Neuronal stem cell (in vitro differentiated cells): Measurements from ENCODE around the gene HPRT1.

Experiments used
- DNase-seq: peaks from one replicate; pipeline ENCODE4 v3.0.0-alpha.2; 2013; ENCODE audit warnings: low spot score
- H2AFZ ChIP-seq: one replicate; pipeline ENCODE4 v1.6.1; 2013; ENCODE audit warnings: mild to moderate bottlenecking, low read length, inconsistent platforms
- H2AK5ac ChIP-seq: 2 replicates; pipeline ENCODE4 v1.6.1; 2013; ENCODE audit warnings: low read depth, mild to moderate bottlenecking, inconsistent platforms, low read length, moderate library complexity, mixed read lengths
- H2BK120ac ChIP-seq: 2 replicates; pipeline ENCODE4 v1.6.1; 2013; ENCODE audit warnings: low read depth, mild to moderate bottlenecking, inconsistent platforms, low read length, moderate library complexity, mixed read lengths
- H2BK12ac ChIP-seq: one replicate; pipeline ENCODE4 v1.6.1; 2013; ENCODE audit warnings: low read length, inconsistent platforms
- H2BK15ac ChIP-seq: 2 replicates; pipeline ENCODE4 v1.6.1; 2013; ENCODE audit warnings: mild to moderate bottlenecking, low read length, inconsistent platforms, mixed read lengths
- H2BK5ac ChIP-seq: one replicate; pipeline ENCODE4 v1.6.1; 2013; ENCODE audit warnings: inconsistent platforms, mild to moderate bottlenecking, low read length, moderate library complexity
- H3K14ac ChIP-seq: one replicate; pipeline ENCODE4 v1.6.1; 2013; ENCODE audit warnings: low read length, inconsistent platforms
- H3K18ac ChIP-seq: 2 replicates; pipeline ENCODE4 v1.6.1; 2013; ENCODE audit warnings: low read length, inconsistent platforms
- H3K23ac ChIP-seq: 2 replicates; pipeline ENCODE4 v1.6.1; 2013; ENCODE audit warnings: low read depth, mild to moderate bottlenecking, mixed read lengths, low read length, inconsistent platforms; ENCODE audit not compliant: poor library complexity
- H3K27ac ChIP-seq: replicated peaks from 3 replicates; pipeline ENCODE4 v1.5.1; 2013; ENCODE audit warnings: low read length, inconsistent platforms
- H3K27me3 ChIP-seq, 3 experiments: 2 replicates each; pipeline ENCODE4 v1.6.1; 2013; ENCODE audit warnings: low read length in 3 of 3, mild to moderate bottlenecking in 2 of 3, inconsistent platforms in 1 of 3, low read depth in 1 of 3, mixed read lengths in 1 of 3, moderate library complexity in 1 of 3; ENCODE audit not compliant: control insufficient read depth in 3 of 3, insufficient read depth in 3 of 3
- H3K36me3 ChIP-seq, 2 donors: replicated peaks in 1 of 2; 2 replicates each; pipeline ENCODE4 v1.6.1; 2013; ENCODE audit warnings: low read length in 2 of 2; ENCODE audit not compliant: control insufficient read depth in 2 of 2, insufficient read depth in 2 of 2
- H3K4ac ChIP-seq: 2 replicates; pipeline ENCODE4 v1.6.1; 2013; ENCODE audit warnings: inconsistent platforms, mild to moderate bottlenecking, low read length, moderate library complexity
- H3K4me1 ChIP-seq, 2 donors: 1 replicate in 1 of 2; 2 replicates in 1 of 2; pipeline ENCODE4 v1.6.1; 2013; ENCODE audit warnings: low read length in 2 of 2, low read depth in 1 of 2; ENCODE audit not compliant: control insufficient read depth in 2 of 2, insufficient read depth in 1 of 2
- H3K4me2 ChIP-seq: one replicate; pipeline ENCODE4 v1.6.1; 2013; ENCODE audit warnings: mild to moderate bottlenecking, low read length, inconsistent platforms; ENCODE audit not compliant: insufficient read depth, poor library complexity, severe bottlenecking
- H3K4me3 ChIP-seq, 2 donors: 2 replicates each; pipeline ENCODE4 v1.5.1; 2013; ENCODE audit warnings: low read length in 2 of 2, mild to moderate bottlenecking in 2 of 2, inconsistent platforms in 1 of 2, moderate library complexity in 1 of 2
- H3K79me1 ChIP-seq: one replicate; pipeline ENCODE4 v1.6.1; 2013; ENCODE audit warnings: low read depth, mild to moderate bottlenecking, inconsistent platforms, low read length, moderate library complexity
- H3K9ac ChIP-seq: one replicate; pipeline ENCODE4 v1.6.1; 2013; ENCODE audit warnings: mild to moderate bottlenecking, low read depth, low read length, inconsistent platforms; ENCODE audit not compliant: poor library complexity
- H3K9me3 ChIP-seq, 2 donors: replicated peaks in 1 of 2; 2 replicates each; pipeline versions ENCODE3 to v1.6.1; 2013; ENCODE audit warnings: low read length in 2 of 2, mild to moderate bottlenecking in 2 of 2, inconsistent platforms in 1 of 2, low read depth in 1 of 2, mixed read lengths in 1 of 2, moderate library complexity in 1 of 2; ENCODE audit not compliant: control insufficient read depth in 2 of 2, insufficient read depth in 1 of 2
- H4K8ac ChIP-seq: one replicate; pipeline ENCODE4 v1.6.1; 2013; ENCODE audit warnings: low read depth, mild to moderate bottlenecking, inconsistent platforms, low read length, moderate library complexity
- H4K91ac ChIP-seq: one replicate; pipeline ENCODE4 v1.6.1; 2013; ENCODE audit warnings: low read length, low read depth, mild to moderate bottlenecking, inconsistent platforms; ENCODE audit not compliant: poor library complexity
- WGBS, 2 donors: extraction: QIAGEN DNeasy Blood & Tissue Kit; methylation state at CpG; one replicate each; pipeline ENCODE4 v1.1.7; 2013; ENCODE audit warnings: missing lambda C conversion rate in 2 of 2, mixed read lengths in 1 of 2; ENCODE audit not compliant: insufficient read length in 2 of 2, insufficient replicate concordance in 1 of 2; ENCODE audit errors: extremely low coverage in 2 of 2; 5-methylcytosine and 5-hydroxymethylcytosine counted together

HPRT1 gene

GRCh38 chrX:134482371-134482770, 22.4 kb downstream of the HPRT1 start:
- Histone ChIP-seq H3K23ac (no peak overlapping the region), H4K8ac (no peak overlapping the region), H3K9ac (no peak overlapping the region), H4K91ac (no peak overlapping the region), H3K79me1 (no peaks in the 10 kb centered on the region), H2BK5ac (no peak overlapping the region), H3K4me1 (no peaks in the 10 kb centered on the region), H3K4me3 (no peak overlapping the region), H2BK120ac (no peak overlapping the region), H3K4me2 (no peak overlapping the region), H3K14ac (no peak overlapping the region), H3K36me3 (peaks cover 0 to 61% of the 10 kb centered on the region in 2 donors), H2AFZ (no peak overlapping the region), H3K18ac (no peak overlapping the region), H2BK15ac (no peak overlapping the region), H2BK12ac (no peak overlapping the region), H3K27ac (no peak overlapping the region), H2AK5ac (no peak overlapping the region), H3K27me3 (no peaks in the 10 kb centered on the region), H3K4ac (no peak overlapping the region), H3K9me3 (no peaks in the 10 kb centered on the region)
- no CpG with 5 or more reads among the region's 3 CpGs for WGBS, 2 donors
- no peak for DNase-seq

DNA sequence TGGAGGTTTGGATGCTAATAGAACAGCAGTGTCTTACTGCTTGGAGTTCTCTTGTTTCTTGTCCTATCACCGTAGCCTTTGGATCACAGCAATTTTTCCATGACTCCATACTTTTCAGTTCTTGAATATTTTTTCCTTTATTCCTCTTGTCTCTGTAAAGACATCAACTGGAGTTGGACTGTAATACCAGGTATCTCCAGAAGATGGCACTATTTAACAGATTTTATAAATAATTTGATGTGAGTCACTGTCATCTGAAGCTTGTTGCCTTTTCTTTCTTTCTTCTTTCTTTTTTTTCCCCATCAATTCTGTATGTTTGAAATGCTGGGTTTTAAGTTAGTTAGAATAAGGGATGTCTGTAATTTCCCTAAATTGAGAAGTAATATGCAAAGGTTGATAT, 24.1 kb downstream of the HPRT1 start:
- H3K18ac ChIP-seq: no peak overlapping the region
- no peaks in the 10 kb centered on the region for H3K9me3 ChIP-seq
- WGBS, 2 donors: no CpG with 5 or more reads among the region's 1 CpG
- DNase-seq: peak; percentile 32
- no peak overlapping the region for H3K4ac ChIP-seq
- H3K27ac ChIP-seq: no peak overlapping the region
- H3K23ac ChIP-seq: no peak overlapping the region
- no peaks in the 10 kb centered on the region for H3K4me1 ChIP-seq
- no peak overlapping the region for H3K4me3 ChIP-seq
- no peak overlapping the region for H2BK5ac ChIP-seq
- H4K91ac ChIP-seq: no peak overlapping the region
- H2AFZ ChIP-seq: no peak overlapping the region
- H4K8ac ChIP-seq: no peak overlapping the region
- no peak overlapping the region for H2BK12ac ChIP-seq
- H3K14ac ChIP-seq: no peak overlapping the region
- H3K9ac ChIP-seq: no peak overlapping the region
- no peaks in the 10 kb centered on the region for H3K79me1 ChIP-seq
- H3K36me3 ChIP-seq: peaks cover 0 to 57% of the 10 kb centered on the region in 2 donors
- no peak overlapping the region for H3K4me2 ChIP-seq
- H2BK120ac ChIP-seq: no peak overlapping the region
- H2BK15ac ChIP-seq: no peak overlapping the region
- H2AK5ac ChIP-seq: no peak overlapping the region
- H3K27me3 ChIP-seq: no peaks in the 10 kb centered on the region

GRCh38 chrX:134501941-134502340, 42.0 kb downstream of the HPRT1 start:
- Histone ChIP-seq H3K27me3 (no peaks in the 10 kb centered on the region), H2BK120ac (no peak overlapping the region), H2BK15ac (no peak overlapping the region), H3K4me3 (no peak overlapping the region), H2AK5ac (no peak overlapping the region), H2AFZ (no peak overlapping the region), H2BK12ac (no peak overlapping the region), H3K4ac (no peak overlapping the region), H2BK5ac (no peak overlapping the region), H3K9me3 (no peaks in the 10 kb centered on the region), H3K4me2 (no peak overlapping the region), H3K79me1 (no peaks in the 10 kb centered on the region), H4K8ac (no peak overlapping the region), H3K23ac (no peak overlapping the region), H3K14ac (no peak overlapping the region), H3K4me1 (no peaks in the 10 kb centered on the region), H3K36me3 (peaks cover 0 to 38% of the 10 kb centered on the region in 2 donors), H3K27ac (no peak overlapping the region), H3K18ac (no peak overlapping the region), H4K91ac (no peak overlapping the region), H3K9ac (no peak overlapping the region)
- DNase-seq: no peak
- no CpG with 5 or more reads among the region's 2 CpGs for WGBS, 2 donors

GRCh38 chrX:134502686-134503085, 42.7 kb downstream of the HPRT1 start:
- H2BK120ac ChIP-seq: no peak overlapping the region
- no peak overlapping the region for H4K8ac ChIP-seq
- H2AK5ac ChIP-seq: no peak overlapping the region
- no peak overlapping the region for H2BK15ac ChIP-seq
- no peak overlapping the region for H3K14ac ChIP-seq
- DNase-seq: no peak
- H3K9me3 ChIP-seq: no peaks in the 10 kb centered on the region
- no peak overlapping the region for H3K4me3 ChIP-seq
- H2BK5ac ChIP-seq: no peak overlapping the region
- no peak overlapping the region for H3K23ac ChIP-seq
- peaks cover 0 to 38% of the 10 kb centered on the region in 2 donors for H3K36me3 ChIP-seq
- no peaks in the 10 kb centered on the region for H3K79me1 ChIP-seq
- no peak overlapping the region for H2BK12ac ChIP-seq
- no peak overlapping the region for H2AFZ ChIP-seq
- no peak overlapping the region for H3K9ac ChIP-seq
- H3K4ac ChIP-seq: no peak overlapping the region
- H3K4me2 ChIP-seq: no peak overlapping the region
- no peak overlapping the region for H3K18ac ChIP-seq
- no peaks in the 10 kb centered on the region for H3K4me1 ChIP-seq
- H4K91ac ChIP-seq: no peak overlapping the region
- no peaks in the 10 kb centered on the region for H3K27me3 ChIP-seq
- H3K27ac ChIP-seq: no peak overlapping the region
